HUES48 (cell line): ENCODE data around the gene NKX2-3.

Experiments used
- H3K27ac ChIP-seq: one replicate; pipeline ENCODE4 v1.7.0; 2013; ENCODE audit warnings: low read depth, low read length, inconsistent platforms
- H3K27me3 ChIP-seq: 2 replicates; pipeline ENCODE4 v1.6.1; 2013; ENCODE audit warnings: mild to moderate bottlenecking, low read length; ENCODE audit not compliant: control insufficient read depth, insufficient read depth
- H3K36me3 ChIP-seq: 2 replicates; pipeline ENCODE4 v1.6.1; 2013; ENCODE audit warnings: low read length; ENCODE audit not compliant: control insufficient read depth, insufficient read depth
- H3K4me1 ChIP-seq: 2 replicates; pipeline ENCODE4 v1.6.1; 2013; ENCODE audit warnings: mild to moderate bottlenecking, low read length; ENCODE audit not compliant: control insufficient read depth, insufficient read depth
- H3K4me3 ChIP-seq: 2 replicates; pipeline ENCODE4 v1.5.1; 2013; ENCODE audit warnings: mild to moderate bottlenecking, low read depth, low read length
- H3K9ac ChIP-seq: 2 replicates; pipeline ENCODE4 v1.6.1; 2013; ENCODE audit warnings: mild to moderate bottlenecking, low read depth, low read length, moderate library complexity
- H3K9me3 ChIP-seq: 2 replicates; pipeline ENCODE4 v1.6.1; 2013; ENCODE audit warnings: low read length; ENCODE audit not compliant: control insufficient read depth, insufficient read depth

The NKX2-3 gene

GRCh38 chr10:99520847-99521764 is 11.6 kb upstream of the NKX2-3 start:
- Histone ChIP-seq H3K9me3 (no peaks in the 10 kb centered on the region), H3K9ac (no peak overlapping the region), H3K36me3 (no peaks in the 10 kb centered on the region), H3K27me3 (peaks cover 100% of the 10 kb centered on the region), H3K27ac (no peak overlapping the region), H3K4me3 (peak overlapping the region; percentile 23; the same call in 1 of the 2 replicates), H3K4me1 (peaks cover 44% of the 10 kb centered on the region)

DNA sequence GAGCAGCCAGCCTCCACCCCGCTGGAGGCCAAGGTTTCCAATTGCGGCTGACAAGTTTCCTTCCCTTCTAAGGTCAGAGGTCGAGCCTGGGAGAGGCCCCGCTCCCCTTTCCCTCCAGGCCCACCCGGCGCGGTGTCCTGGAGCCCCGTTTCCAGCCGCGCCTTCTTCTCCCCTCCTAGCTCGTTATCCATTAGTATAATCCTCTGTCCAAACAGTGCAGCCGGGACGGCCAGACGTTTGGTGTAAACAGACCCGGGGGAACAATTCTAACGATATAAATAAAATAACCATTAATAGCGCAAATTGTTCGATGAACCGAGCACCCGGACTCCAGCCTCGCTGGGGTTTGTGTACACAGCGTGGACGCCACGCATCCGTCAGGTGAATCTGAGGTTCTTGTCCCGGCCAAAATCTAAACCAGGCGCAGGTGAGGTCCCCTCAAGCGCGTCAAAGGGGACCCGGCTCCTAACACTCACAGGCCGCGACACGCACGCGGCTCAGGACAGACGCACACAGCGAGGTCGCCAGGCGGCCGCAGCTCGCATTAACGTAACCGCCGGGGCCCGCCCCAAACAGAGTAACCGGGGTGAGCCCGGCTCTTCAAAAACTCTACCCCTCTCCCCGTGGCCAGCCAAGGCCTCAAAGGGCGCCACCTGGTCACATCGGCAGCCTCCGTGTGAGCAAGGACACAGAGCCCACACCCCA is 10.8 kb upstream of the NKX2-3 start:
- Histone ChIP-seq H3K4me3 (peak overlapping the region; percentile 57; the same call in 1 of the 2 replicates), H3K36me3 (no peaks in the 10 kb centered on the region), H3K27ac (no peak overlapping the region), H3K9ac (no peak overlapping the region), H3K9me3 (no peaks in the 10 kb centered on the region), H3K4me1 (peaks cover 49% of the 10 kb centered on the region), H3K27me3 (peaks cover 100% of the 10 kb centered on the region)

DNA sequence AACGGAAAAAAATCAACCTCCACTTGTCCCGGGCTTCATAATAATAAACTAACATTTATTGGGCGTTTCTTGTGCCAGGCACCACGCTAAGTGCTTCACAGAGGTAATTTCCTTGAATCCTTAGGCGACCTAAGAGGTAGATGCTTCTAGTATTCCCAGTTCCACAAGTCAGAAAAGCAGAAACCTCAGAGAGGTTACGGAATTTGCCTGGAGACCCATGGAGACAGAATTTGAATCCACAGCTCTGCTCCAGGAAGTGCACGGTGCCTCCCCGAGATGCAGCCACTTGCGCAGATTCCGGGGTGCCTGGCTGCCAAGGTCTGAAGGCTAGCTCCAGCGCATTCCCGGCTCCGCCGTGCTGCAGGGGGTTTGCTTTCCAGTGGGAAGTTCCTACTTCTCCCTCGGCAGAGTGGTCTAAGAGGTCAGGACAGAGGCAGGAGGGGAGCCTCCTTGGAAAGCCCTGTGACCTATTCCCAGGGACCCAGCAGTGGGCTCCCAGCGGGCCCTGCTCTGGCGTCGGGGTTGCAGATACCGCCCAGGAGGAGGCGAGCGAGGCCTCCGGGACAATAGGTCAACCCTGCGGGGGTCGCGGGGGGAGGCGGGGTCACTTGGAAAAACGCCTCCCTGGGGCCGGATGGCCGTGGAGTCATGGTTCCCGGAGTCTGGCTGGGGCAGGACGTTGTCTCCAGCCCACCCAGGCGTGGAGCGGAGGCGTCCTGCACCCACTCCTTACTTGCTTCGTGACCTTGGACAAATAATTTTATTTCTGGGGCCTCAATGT is 10.1 kb upstream of the NKX2-3 start:
- no peak overlapping the region for H3K9ac ChIP-seq
- peaks cover 100% of the 10 kb centered on the region for H3K27me3 ChIP-seq

GRCh38 chr10:99523251-99523773 is 9.4 kb upstream of the NKX2-3 start:
- H3K27me3 ChIP-seq: peaks cover 100% of the 10 kb centered on the region
- H3K4me3 ChIP-seq: peak overlapping the region; percentile 57

More for the DNA sequence above, 10.1 kb upstream of the NKX2-3 start:
- Histone ChIP-seq H3K4me3 (peak overlapping the region; percentile 57), H3K36me3 (no peaks in the 10 kb centered on the region), H3K27ac (no peak overlapping the region), H3K4me1 (peaks cover 55% of the 10 kb centered on the region), H3K9me3 (no peaks in the 10 kb centered on the region)

GRCh38 chr10:99524050-99524666 is 8.6 kb upstream of the NKX2-3 start:
- H3K36me3 ChIP-seq: no peaks in the 10 kb centered on the region
- no peak overlapping the region for H3K9ac ChIP-seq
- H3K27ac ChIP-seq: no peak overlapping the region
- H3K9me3 ChIP-seq: no peaks in the 10 kb centered on the region
- H3K27me3 ChIP-seq: peaks cover 100% of the 10 kb centered on the region
- H3K4me1 ChIP-seq: peaks cover 61% of the 10 kb centered on the region
- H3K4me3 ChIP-seq: peak overlapping the region; percentile 57; the same call in 1 of the 2 replicates

More at GRCh38 chr10:99523251-99523773, 9.4 kb upstream of the NKX2-3 start:
- Histone ChIP-seq H3K9ac (no peak overlapping the region), H3K27ac (no peak overlapping the region), H3K9me3 (no peaks in the 10 kb centered on the region), H3K36me3 (no peaks in the 10 kb centered on the region), H3K4me1 (peaks cover 61% of the 10 kb centered on the region)

DNA sequence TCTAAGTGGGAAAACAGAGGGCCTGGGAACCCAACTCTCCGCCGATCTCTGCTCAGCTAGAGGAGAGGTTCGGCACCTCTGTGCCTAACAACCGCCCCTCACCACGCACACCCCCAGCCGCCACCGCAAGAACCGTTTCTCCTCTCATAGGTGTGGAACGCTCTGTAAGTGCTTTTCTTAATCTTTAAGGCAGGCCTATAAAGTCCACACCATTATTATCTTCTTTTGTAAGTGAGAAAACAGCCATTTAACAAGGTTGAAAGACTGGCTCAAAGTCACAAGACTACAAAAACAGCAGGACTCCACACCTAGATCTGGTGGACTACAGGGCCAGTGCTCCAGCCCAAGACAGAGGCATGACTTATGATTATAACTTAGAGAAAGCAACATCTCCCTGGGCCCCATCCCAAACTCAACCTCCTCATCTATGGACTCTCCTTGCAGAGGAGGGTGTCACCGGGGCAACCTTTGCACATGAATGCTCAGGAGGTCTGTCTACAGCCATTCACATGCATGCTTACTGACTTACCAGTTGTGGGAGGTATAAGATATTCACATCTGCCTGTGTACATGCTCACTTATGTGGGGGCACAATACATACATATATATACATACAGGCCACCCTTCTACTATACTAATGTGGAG is 7.9 kb upstream of the NKX2-3 start:
- Histone ChIP-seq H3K27ac (no peak overlapping the region), H3K9ac (no peak overlapping the region), H3K27me3 (peaks cover 100% of the 10 kb centered on the region), H3K4me3 (no peak overlapping the region), H3K4me1 (peaks cover 57% of the 10 kb centered on the region), H3K36me3 (no peaks in the 10 kb centered on the region), H3K9me3 (no peaks in the 10 kb centered on the region)

DNA sequence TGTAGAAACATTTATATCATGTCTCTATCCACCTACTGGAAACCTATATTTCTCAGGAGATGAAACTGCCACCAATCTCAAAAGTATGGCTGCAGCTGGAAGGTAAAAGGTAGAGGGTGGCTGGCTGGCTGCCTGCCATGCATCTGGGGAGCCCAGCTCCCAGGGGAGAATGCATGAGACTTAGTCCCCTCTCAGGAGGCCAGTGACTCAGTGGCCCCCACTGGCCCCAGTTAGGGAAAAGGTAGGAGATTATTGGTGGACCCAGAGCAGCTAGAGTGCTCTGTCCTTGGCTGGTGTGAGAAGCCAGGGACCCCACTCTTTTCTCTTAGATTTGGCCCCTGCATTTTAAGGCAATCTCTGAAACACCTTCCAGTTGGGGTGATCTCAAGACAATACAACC is 6.8 kb upstream of the NKX2-3 start:
- Histone ChIP-seq H3K36me3 (no peaks in the 10 kb centered on the region), H3K27ac (no peak overlapping the region), H3K27me3 (peaks cover 100% of the 10 kb centered on the region), H3K4me1 (peaks cover 61% of the 10 kb centered on the region), H3K9me3 (no peaks in the 10 kb centered on the region), H3K9ac (no peak overlapping the region), H3K4me3 (no peak overlapping the region)

- peaks cover 100% of the 10 kb centered on the region for H3K27me3 ChIP-seq
- no peaks in the 10 kb centered on the region for H3K9me3 ChIP-seq
- H3K4me1 ChIP-seq: peaks cover 53% of the 10 kb centered on the region
- no peak overlapping the region for H3K9ac ChIP-seq
- no peak overlapping the region for H3K27ac ChIP-seq
- no peak overlapping the region; the same call in 1 of the 2 replicates for H3K4me3 ChIP-seq
- H3K36me3 ChIP-seq: no peaks in the 10 kb centered on the region
Observed at GRCh38 chr10:99526861-99527504, 5.8 kb upstream of the NKX2-3 start.

GRCh38 chr10:99527526-99528493 is 4.9 kb upstream of the NKX2-3 start:
- H3K4me3 ChIP-seq: 0 out of 2 replicates have a peak overlapping the region, but pooled peaks have one; percentile 6

More at GRCh38 chr10:99527526-99528493, 4.9 kb upstream of the NKX2-3 start:
- H3K9ac ChIP-seq: no peak overlapping the region
- H3K4me1 ChIP-seq: peaks cover 45% of the 10 kb centered on the region
- peaks cover 100% of the 10 kb centered on the region for H3K27me3 ChIP-seq
- no peaks in the 10 kb centered on the region for H3K9me3 ChIP-seq
- H3K27ac ChIP-seq: no peak overlapping the region
- no peaks in the 10 kb centered on the region for H3K36me3 ChIP-seq
